ENCODE measurements around the gene PAX2.

- TF ChIP-seq SPI1 (IDR thresholded peaks at IDR 0.05; ENCODE audit: low read depth, low read length), result no peak
- TF ChIP-seq POLR2A (IDR thresholded peaks at IDR 0.05; ENCODE audit: low read depth, low read length), result no peak
- no peak for TF ChIP-seq POLR2AphosphoS5 (IDR thresholded peaks at IDR 0.05; ENCODE audit: low read depth, low read length)
- no peak for TF ChIP-seq PAX5 (IDR thresholded peaks at IDR 0.05; ENCODE audit: insufficient read depth, low read length, severe bottlenecking)
These were observed 16.2 kb upstream of the PAX2 start for GRCh38 chr10:100728928-100729861.
